ENCODE measurements around the gene HHIPL2. TPM values are rescaled to one million over a fixed set of nuclear protein-coding genes. Genes with fewer than 3 reads are reported as not detected.

The HHIPL2 gene
- total RNA-seq, 1 donor from 2014 or later: 0.42 TPM

- no peak overlapping the region for H3K4me3 Mint-ChIP-seq
- no peak for TF ChIP-seq CTCF (conservative IDR thresholded peaks at IDR 0.05)
- no peak for DNase-seq (ENCODE audit: low read depth, low spot score)
- H3K4me1 Mint-ChIP-seq: peaks cover 4% of the 10 kb centered on the region
- no peak overlapping the region for H3K27ac Mint-ChIP-seq (ENCODE audit: unreplicated experiment)
- no peaks in the 10 kb centered on the region for H3K9me3 Mint-ChIP-seq
- H3K27me3 Mint-ChIP-seq (ENCODE audit: low read depth): peaks cover 6% of the 10 kb centered on the region
- no peaks in the 10 kb centered on the region for H3K36me3 Mint-ChIP-seq (ENCODE audit: low read depth)
Observed at GRCh38 chr1:222543817-222544216, 4.1 kb downstream of the HHIPL2 start.

GRCh38 chr1:222540598-222540995 lies 7.3 kb downstream of the HHIPL2 start:
- Mint-ChIP-seq H3K4me1 (no peaks in the 10 kb centered on the region), H3K9me3 (no peaks in the 10 kb centered on the region), H3K27me3 (ENCODE audit: low read depth) (no peaks in the 10 kb centered on the region), H3K36me3 (ENCODE audit: low read depth) (no peaks in the 10 kb centered on the region), H3K27ac (ENCODE audit: unreplicated experiment) (no peak overlapping the region), H3K4me3 (no peak overlapping the region)
- DNase-seq (ENCODE audit: low read depth, low spot score): no peak
- no peak for TF ChIP-seq CTCF (conservative IDR thresholded peaks at IDR 0.05)

GRCh38 chr1:222539951-222540597 lies 7.8 kb downstream of the HHIPL2 start:
- Mint-ChIP-seq H3K36me3 (ENCODE audit: low read depth) (no peaks in the 10 kb centered on the region), H3K9me3 (no peaks in the 10 kb centered on the region), H3K4me1 (no peaks in the 10 kb centered on the region), H3K27me3 (ENCODE audit: low read depth) (peaks cover 2% of the 10 kb centered on the region), H3K4me3 (no peak overlapping the region), H3K27ac (ENCODE audit: unreplicated experiment) (no peak overlapping the region)
- TF ChIP-seq CTCF (conservative IDR thresholded peaks at IDR 0.05): no peak
- DNase-seq (ENCODE audit: low read depth, low spot score): no peak

- Mint-ChIP-seq H3K4me1 (no peaks in the 10 kb centered on the region), H3K27ac (ENCODE audit: unreplicated experiment) (peak overlapping the region; percentile 10), H3K36me3 (ENCODE audit: low read depth) (no peaks in the 10 kb centered on the region), H3K4me3 (no peak overlapping the region), H3K27me3 (ENCODE audit: low read depth) (peaks cover 3% of the 10 kb centered on the region), H3K9me3 (peaks cover 2% of the 10 kb centered on the region)
- no peak for TF ChIP-seq CTCF (conservative IDR thresholded peaks at IDR 0.05)
- DNase-seq (ENCODE audit: low read depth, low spot score): no peak
Observed at GRCh38 chr1:222535455-222535854, 12.4 kb downstream of the HHIPL2 start.

GRCh38 chr1:222530852-222531251 lies 17.1 kb downstream of the HHIPL2 start:
- Mint-ChIP-seq H3K4me3 (no peak overlapping the region), H3K9me3 (peaks cover 2% of the 10 kb centered on the region), H3K27me3 (ENCODE audit: low read depth) (peaks cover 3% of the 10 kb centered on the region), H3K27ac (ENCODE audit: unreplicated experiment) (no peak overlapping the region), H3K4me1 (no peaks in the 10 kb centered on the region), H3K36me3 (ENCODE audit: low read depth) (no peaks in the 10 kb centered on the region)
- DNase-seq (ENCODE audit: low read depth, low spot score): no peak
- TF ChIP-seq CTCF (conservative IDR thresholded peaks at IDR 0.05): no peak
